CD14-positive monocyte (primary cell): ENCODE measurements around the gene HID1. TPM values are rescaled to one million over a fixed set of nuclear protein-coding genes. Genes with fewer than 3 reads are reported as not detected.

Experiments
- DNase-seq, 3 donors: peaks; one replicate each; pipeline ENCODE4 v3.0.0-alpha.2; 2011 to 2022
- H2AFZ ChIP-seq: 2 replicates; pipeline ENCODE4 v1.6.0; 2012; ENCODE audit warnings: mild to moderate bottlenecking, low read depth, low read length, inconsistent platforms; ENCODE audit not compliant: insufficient read depth, poor library complexity, severe bottlenecking
- H3K27ac ChIP-seq, 2 donors: 1 replicate in 1 of 2; 2 replicates in 1 of 2; pipeline ENCODE4 v1.5.1; 2012 to 2013; ENCODE audit warnings: low read length in 2 of 2, control low read depth in 1 of 2, inconsistent platforms in 1 of 2, low read depth in 1 of 2, mild to moderate bottlenecking in 1 of 2
- H3K27me3 ChIP-seq, 2 donors: one replicate each; pipeline versions ENCODE4 v1.6.0 to v1.6.1; 2011 to 2013; ENCODE audit warnings: low read length in 2 of 2; ENCODE audit not compliant: control insufficient read depth in 2 of 2, insufficient read depth in 2 of 2
- H3K36me3 ChIP-seq, 2 donors: replicated peaks in 1 of 2; 1 replicate in 1 of 2; 2 replicates in 1 of 2; pipeline versions ENCODE4 v1.5.1 to v1.6.1; 2012 to 2013; ENCODE audit warnings: low read length in 2 of 2, control low read depth in 1 of 2, inconsistent platforms in 1 of 2, mild to moderate bottlenecking in 1 of 2; ENCODE audit not compliant: insufficient read depth in 2 of 2, control insufficient read depth in 1 of 2
- H3K4me1 ChIP-seq, 2 donors: 1 replicate in 1 of 2; 2 replicates in 1 of 2; pipeline versions ENCODE4 v1.5.1 to v1.6.1; 2012 to 2013; ENCODE audit warnings: low read length in 2 of 2, control low read depth in 1 of 2, inconsistent platforms in 1 of 2, mild to moderate bottlenecking in 1 of 2, moderate library complexity in 1 of 2; ENCODE audit not compliant: insufficient read depth in 2 of 2, control insufficient read depth in 1 of 2
- H3K4me2 ChIP-seq: replicated peaks from 2 replicates; pipeline ENCODE3; 2012; ENCODE audit warnings: low read length, moderate library complexity, mild to moderate bottlenecking; ENCODE audit not compliant: poor library complexity, severe bottlenecking; ENCODE audit errors: extremely low read depth
- H3K4me3 ChIP-seq, 3 experiments: fragments of 200-600 bp in 1 of 3; sonication (generic) in 1 of 3; replicated peaks in 1 of 3; 1 replicate in 2 of 3; 2 replicates in 1 of 3; pipeline ENCODE4 v1.5.1; 2011 to 2013; ENCODE audit warnings: low read length in 3 of 3, mild to moderate bottlenecking in 3 of 3, control low read depth in 2 of 3, low read depth in 2 of 3, inconsistent platforms in 1 of 3, moderate library complexity in 1 of 3
- H3K79me2 ChIP-seq: 2 replicates; pipeline ENCODE4 v1.6.0; 2012; ENCODE audit warnings: mild to moderate bottlenecking, control low read depth, inconsistent platforms, low read length, moderate library complexity; ENCODE audit not compliant: insufficient read depth
- H3K9ac ChIP-seq: 2 replicates; pipeline ENCODE4 v1.6.0; 2017; ENCODE audit warnings: low read length, mild to moderate bottlenecking; ENCODE audit not compliant: insufficient read depth, poor library complexity, severe bottlenecking
- H3K9me3 ChIP-seq, 2 donors: replicated peaks in 1 of 2; 1 replicate in 1 of 2; 2 replicates in 1 of 2; pipeline versions ENCODE4 v1.5.1 to v1.6.1; 2012 to 2013; ENCODE audit warnings: low read length in 2 of 2, control low read depth in 1 of 2; ENCODE audit not compliant: control insufficient read depth in 1 of 2, insufficient read depth in 1 of 2
- H4K20me1 ChIP-seq: 2 replicates; pipeline ENCODE4 v1.6.0; 2012; ENCODE audit warnings: mild to moderate bottlenecking, low read length, control low read depth, moderate library complexity; ENCODE audit not compliant: insufficient read depth
- H3K27ac Mint-ChIP-seq, 7 donors: one replicate each; pipeline ENCODE4 v1.8.0; 2020; ENCODE audit warnings: mild to moderate bottlenecking in 7 of 7, mixed read lengths in 7 of 7, moderate library complexity in 6 of 7, inconsistent platforms in 2 of 7
- H3K27me3 Mint-ChIP-seq, 3 donors: one replicate each; pipeline ENCODE4 v1.8.0; 2021 to 2022; ENCODE audit warnings: low read depth in 3 of 3, mild to moderate bottlenecking in 3 of 3, mixed read lengths in 3 of 3, moderate library complexity in 3 of 3, inconsistent platforms in 1 of 3
- H3K36me3 Mint-ChIP-seq, 2 donors: one replicate each; pipeline ENCODE4 v1.8.0; 2020; ENCODE audit warnings: mixed read lengths in 2 of 2, inconsistent platforms in 1 of 2, mild to moderate bottlenecking in 1 of 2
- H3K4me1 Mint-ChIP-seq: one replicate; pipeline ENCODE4 v1.8.0; 2020; ENCODE audit warnings: mild to moderate bottlenecking, mixed read lengths
- H3K4me3 Mint-ChIP-seq, 2 donors: one replicate each; pipeline ENCODE4 v1.8.0; 2020; ENCODE audit warnings: mild to moderate bottlenecking in 2 of 2, mixed read lengths in 2 of 2, moderate library complexity in 1 of 2
- H3K9me3 Mint-ChIP-seq, 7 donors: one replicate each; pipeline ENCODE4 v1.8.0; 2020 to 2022; ENCODE audit warnings: mixed read lengths in 7 of 7, mild to moderate bottlenecking in 6 of 7, moderate library complexity in 6 of 7, inconsistent platforms in 2 of 7
- WGBS: methylation state at CpG from one replicate; pipeline ENCODE4 v1.1.5; 2013; ENCODE audit warnings: missing lambda C conversion rate; ENCODE audit not compliant: insufficient coverage; 5-methylcytosine and 5-hydroxymethylcytosine counted together
- intact Hi-C, 2 donors: fragments of 100-400 bp; cut with micrococcal nuclease; formaldehyde crosslinking; loops; one replicate each; pipeline versions ENCODE4 v1.15.0 to v1.15.1; 2023
- polyA plus RNA-seq, 3 donors: library from polyadenylated mRNA; depleted of rRNA in 1 of 3; unstranded in 2 of 3; stranded (reverse) in 1 of 3; fragments of 300-500 nt in 2 of 3; fragments of >200 nt in 1 of 3; fragmentation: Illumina TruSeq in 2 of 3; gene quantifications; 1 replicate in 2 of 3; 2 replicates in 1 of 3; pipeline ENCODE4 v1.2.3, GENCODE V29; 2012 to 2021
- TF ChIP-seq, protein P1 (sequence below): fragments of 200-600 bp; IDR thresholded peaks from one replicate; pipeline ENCODE4 v1.8.0; 2022; ENCODE audit warnings: antibody characterized with exemption, mild to moderate bottlenecking

The HID1 gene
- polyA plus RNA-seq, 3 donors, result not detected

DNA sequence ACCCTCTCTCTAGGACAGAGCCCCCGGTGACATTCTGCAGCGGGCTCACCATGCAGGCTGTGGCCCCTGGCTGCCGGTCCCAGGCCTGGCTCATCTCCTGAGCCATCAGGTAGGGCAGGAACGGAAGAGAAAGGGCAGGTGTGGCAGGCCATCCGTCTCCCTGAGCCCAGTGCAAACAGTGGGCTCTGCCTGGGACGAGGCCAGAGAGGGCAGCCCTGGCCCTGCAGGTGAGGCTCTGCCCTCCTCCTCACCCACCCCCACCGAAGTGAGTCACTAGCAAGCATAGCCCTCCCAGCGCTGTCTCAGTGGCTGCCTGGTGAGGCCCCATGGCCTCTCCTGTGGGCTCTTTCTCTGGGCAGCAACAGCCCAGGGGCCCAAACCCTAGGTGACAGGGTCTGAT, 22.4 kb downstream of the HID1 start:
- Histone ChIP-seq H3K4me1 (no peaks in the 10 kb centered on the region), H2AFZ (no peak overlapping the region), H3K36me3 (no peaks in the 10 kb centered on the region), H3K79me2 (no peaks in the 10 kb centered on the region), H3K9me3 (no peaks in the 10 kb centered on the region), H4K20me1 (no peaks in the 10 kb centered on the region), H3K27ac (no peak overlapping the region), H3K4me3 (no peak overlapping the region), H3K4me2 (no peak overlapping the region), H3K9ac (no peak overlapping the region), H3K27me3 (peaks cover 0 to 2% of the 10 kb centered on the region in 2 donors)
- peaks cover 0 to 4% (median 0%) of the 10 kb centered on the region in 7 donors for H3K9me3 Mint-ChIP-seq
- 96% methylated on average over 6 of the region's 8 CpGs for WGBS
- no peak for DNase-seq
- peaks cover 12 to 29% (median 16%) of the 10 kb centered on the region in 3 donors for H3K27me3 Mint-ChIP-seq
- TF ChIP-seq, protein P1, sequence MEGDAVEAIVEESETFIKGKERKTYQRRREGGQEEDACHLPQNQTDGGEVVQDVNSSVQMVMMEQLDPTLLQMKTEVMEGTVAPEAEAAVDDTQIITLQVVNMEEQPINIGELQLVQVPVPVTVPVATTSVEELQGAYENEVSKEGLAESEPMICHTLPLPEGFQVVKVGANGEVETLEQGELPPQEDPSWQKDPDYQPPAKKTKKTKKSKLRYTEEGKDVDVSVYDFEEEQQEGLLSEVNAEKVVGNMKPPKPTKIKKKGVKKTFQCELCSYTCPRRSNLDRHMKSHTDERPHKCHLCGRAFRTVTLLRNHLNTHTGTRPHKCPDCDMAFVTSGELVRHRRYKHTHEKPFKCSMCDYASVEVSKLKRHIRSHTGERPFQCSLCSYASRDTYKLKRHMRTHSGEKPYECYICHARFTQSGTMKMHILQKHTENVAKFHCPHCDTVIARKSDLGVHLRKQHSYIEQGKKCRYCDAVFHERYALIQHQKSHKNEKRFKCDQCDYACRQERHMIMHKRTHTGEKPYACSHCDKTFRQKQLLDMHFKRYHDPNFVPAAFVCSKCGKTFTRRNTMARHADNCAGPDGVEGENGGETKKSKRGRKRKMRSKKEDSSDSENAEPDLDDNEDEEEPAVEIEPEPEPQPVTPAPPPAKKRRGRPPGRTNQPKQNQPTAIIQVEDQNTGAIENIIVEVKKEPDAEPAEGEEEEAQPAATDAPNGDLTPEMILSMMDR, result no peak
- no peak overlapping the region for H3K4me3 Mint-ChIP-seq
- H3K27ac Mint-ChIP-seq, result no peak overlapping the region
- H3K4me1 Mint-ChIP-seq, result peaks cover 6% of the 10 kb centered on the region
- no peaks in the 10 kb centered on the region for H3K36me3 Mint-ChIP-seq
- intact Hi-C loops, result loop anchor here in 1 of 2 donors (10.0 kb wide), 1 partner anchor 205 kb away; the partner anchor contains the start of gene NHERF1

DNA sequence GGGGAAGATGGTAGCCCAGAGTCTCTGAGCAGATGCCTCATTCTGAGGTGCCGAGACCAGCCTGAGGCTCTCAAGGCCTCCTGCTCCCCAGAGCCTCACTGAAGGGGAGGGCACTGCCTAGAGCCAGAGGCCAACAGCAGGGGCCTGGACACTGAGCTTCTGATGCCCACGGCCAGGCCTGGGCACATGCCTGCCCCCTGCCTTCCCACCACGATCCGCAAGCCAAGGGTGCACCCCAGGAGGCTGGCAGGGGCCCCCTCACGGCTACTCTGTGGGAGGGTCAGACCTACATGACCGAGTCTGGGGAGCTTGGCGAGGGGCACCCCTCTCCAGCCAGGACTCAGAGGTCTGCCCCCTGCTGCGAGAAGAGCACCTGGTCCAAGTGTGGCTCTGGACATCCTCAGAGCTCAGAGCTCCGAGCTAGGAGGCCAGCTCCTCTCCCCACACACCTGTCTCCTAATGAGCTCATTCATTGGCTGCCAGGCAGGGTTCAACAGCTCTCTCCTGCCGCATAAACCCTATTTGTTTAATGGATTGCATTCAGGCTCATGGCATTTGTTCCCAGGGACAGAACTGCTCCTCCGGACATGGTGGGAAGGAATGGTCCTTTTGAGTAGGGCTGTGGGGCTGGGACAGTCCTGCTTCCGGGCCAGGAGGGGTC, 23.0 kb downstream of the HID1 start:
- Histone ChIP-seq H3K4me2 (no peak overlapping the region), H3K36me3 (no peaks in the 10 kb centered on the region), H2AFZ (no peak overlapping the region), H3K9me3 (no peaks in the 10 kb centered on the region), H4K20me1 (no peaks in the 10 kb centered on the region), H3K27ac (no peak overlapping the region), H3K9ac (no peak overlapping the region), H3K4me1 (no peaks in the 10 kb centered on the region), H3K27me3 (peaks cover 0 to 2% of the 10 kb centered on the region in 2 donors), H3K4me3 (no peak overlapping the region), H3K79me2 (no peaks in the 10 kb centered on the region)
- Mint-ChIP-seq H3K36me3 (no peaks in the 10 kb centered on the region), H3K4me1 (peaks cover 2% of the 10 kb centered on the region), H3K4me3 (no peak overlapping the region), H3K27ac (no peak overlapping the region), H3K27me3 (peaks cover 17 to 32% (median 18%) of the 10 kb centered on the region in 3 donors), H3K9me3 (peaks cover 0 to 2% (median 0%) of the 10 kb centered on the region in 7 donors)
- 78% methylated on average over 11 of the region's 12 CpGs for WGBS
- intact Hi-C loops, result loop anchor here in 1 of 2 donors (10.0 kb wide), 1 partner anchor 205 kb away; the partner anchor contains the start of gene NHERF1
- TF ChIP-seq, protein P1, result no peak
- DNase-seq, result no peak
